GM21447 (cell line): Measurements from ENCODE around the gene TPP1.

Experiments used
- ATAC-seq: cut with Tn5 transposase; IDR thresholded peaks from one replicate; pipeline ENCODE4 v1.9.1; 2021; ENCODE audit not compliant: unreplicated experiment

The TPP1 gene

GRCh38 chr11:6619004-6619745 is at the start of gene TPP1:
TPP1 (minus strand) TSS chr11:6619422; CDS start chr11:6619400, 22 bp downstream.
- peak; percentile 99 for ATAC-seq

- ATAC-seq = peak; percentile 71
These were observed 48.6 kb upstream of the TPP1 start for GRCh38 chr11:6667733-6668374.

- ATAC-seq = no peak
These were observed 47.3 kb upstream of the TPP1 start for GRCh38 chr11:6666302-6667183.

GRCh38 chr11:6664551-6664950 is 45.3 kb upstream of the TPP1 start:
- ATAC-seq = no peak

DNA sequence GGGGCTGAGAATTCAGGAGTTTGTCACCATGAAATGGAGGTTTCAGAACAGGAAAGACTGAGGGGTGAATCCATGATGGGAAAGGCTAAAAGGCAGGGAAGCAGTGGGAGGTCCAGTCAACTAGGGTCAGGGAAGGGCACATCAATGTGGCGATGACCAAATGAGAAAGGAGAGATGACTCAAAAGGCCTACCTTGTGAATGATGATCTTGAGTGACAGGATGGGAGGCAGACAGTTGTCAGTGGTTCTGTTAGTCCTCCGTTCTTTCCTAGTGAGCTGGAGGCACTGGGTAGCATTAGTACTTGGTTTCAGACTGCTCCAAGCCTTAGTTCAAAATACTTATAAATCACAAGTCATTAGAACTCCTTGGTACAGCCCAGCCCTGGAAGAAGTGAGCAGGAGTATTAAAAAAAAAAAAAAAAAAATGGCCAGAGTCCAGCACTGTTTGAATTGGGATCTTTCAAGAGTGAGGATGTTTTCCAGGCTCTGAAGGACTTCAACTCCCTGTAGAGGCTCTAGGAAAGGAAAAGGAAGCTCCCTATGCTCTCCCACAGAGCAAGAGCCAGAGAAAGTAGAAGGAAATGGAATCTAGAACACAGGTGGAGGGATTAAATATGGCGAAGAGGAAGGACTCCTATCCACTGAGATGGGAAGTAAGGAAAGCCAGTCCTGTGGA is 44.7 kb upstream of the TPP1 start:
- ATAC-seq = no peak

DNA sequence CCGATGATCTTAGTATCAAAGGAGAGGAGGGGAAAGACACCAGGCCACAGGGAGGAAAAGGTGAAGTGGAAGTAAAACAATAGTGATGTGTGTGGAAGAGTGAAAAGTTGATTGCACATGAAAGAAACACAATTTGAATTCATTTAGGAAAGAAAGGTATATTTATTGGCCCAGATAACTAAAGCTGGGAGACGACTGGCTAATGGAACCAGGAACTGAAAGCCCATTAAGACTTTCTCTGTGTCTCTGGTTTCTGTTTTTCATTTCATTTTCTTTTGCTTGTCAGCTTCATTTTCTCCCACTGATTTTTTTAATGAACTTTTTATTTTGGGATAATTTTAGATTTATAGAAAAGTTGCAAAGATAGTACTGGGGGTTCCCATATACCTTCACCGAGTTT is 41.5 kb upstream of the TPP1 start:
- no peak for ATAC-seq

DNA sequence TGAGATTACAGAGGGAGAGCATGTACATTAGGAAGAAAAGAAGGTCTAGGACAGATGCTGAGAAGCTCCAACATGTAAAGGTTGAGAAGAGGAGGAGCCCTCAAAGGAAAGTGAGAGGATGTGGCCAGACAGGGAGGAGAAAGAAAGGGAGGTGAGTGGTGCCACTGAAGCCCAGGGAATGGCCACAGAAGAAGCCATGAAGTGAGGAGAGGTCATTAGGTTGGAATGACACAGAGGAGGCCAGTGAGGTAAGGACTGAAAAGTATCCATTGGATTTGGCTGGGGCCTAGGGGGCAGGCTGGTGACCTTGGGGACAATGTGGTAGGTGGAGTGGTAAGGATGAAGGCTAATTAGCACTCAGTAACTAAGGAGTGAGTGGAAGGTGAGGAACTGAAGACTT is 39.4 kb upstream of the TPP1 start:
- ATAC-seq = no peak

DNA sequence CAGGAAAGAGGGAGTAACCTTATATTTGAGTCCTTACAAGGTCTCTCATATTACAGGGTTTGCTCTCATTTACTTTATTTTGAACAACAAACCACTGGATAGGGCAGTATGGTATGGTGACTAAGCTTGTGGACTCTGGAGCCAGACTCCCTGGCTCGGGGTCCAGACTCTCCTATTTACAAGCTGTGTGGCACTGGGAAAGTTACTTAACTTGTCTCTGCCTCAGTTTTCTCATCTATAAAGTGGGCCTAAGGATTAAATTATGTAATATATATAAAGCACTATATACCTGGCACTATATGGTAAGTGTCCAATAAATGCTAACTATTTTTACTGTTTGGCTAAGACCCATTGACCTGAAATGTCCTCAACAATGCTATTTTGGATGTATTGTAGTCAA is 38.1 kb upstream of the TPP1 start:
- no peak for ATAC-seq

- no peak for ATAC-seq
These were observed 37.7 kb upstream of the TPP1 start for GRCh38 chr11:6656936-6657335.

GRCh38 chr11:6656584-6656915 is 37.3 kb upstream of the TPP1 start:
- ATAC-seq = no peak

DNA sequence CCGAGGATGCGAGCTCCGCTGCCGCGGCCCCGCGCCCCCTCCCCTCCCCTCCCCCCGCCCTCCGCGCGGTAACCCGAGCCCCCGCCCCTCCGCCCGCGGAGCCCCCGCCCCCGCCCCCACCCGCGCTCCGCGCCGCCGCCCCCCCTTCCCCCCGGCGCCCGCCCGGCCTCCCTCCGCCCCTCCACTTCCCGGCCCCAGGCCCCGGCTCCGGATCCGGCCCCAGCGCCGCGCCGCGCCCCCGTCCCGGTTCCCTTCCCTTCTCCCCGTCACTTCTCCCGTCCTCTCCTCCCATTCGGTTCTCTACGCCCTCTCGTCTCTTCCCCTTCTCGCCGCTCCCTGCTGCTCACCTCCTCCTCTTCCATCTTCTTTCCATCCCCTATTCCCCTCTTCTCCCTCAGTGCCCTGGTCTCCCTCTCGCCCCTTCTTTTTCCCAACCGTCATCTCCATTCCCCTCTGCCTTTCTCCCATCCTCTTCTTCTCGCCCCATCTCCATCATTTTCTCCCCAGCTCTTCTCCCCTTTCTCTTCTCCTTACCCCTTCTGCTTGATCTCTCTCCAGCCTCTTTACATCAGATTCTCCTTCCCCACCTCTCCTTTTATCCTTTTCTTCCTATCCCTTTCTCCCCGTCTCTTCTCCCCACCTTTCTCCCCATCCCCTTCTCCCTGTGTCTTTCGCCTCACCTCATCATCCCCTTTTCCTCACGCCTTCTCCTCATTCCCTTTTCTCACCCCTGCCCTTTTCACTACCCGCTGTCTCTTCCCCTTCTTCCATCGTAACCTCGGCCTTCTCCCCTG is 36.8 kb upstream of the TPP1 start, which contains the start of gene DCHS1:
DCHS1 (minus strand) TSS at position 20 of the 794 bp plus-strand sequence. CDS start 14,196 bp downstream, outside the sequence.
- ATAC-seq = no peak

- no peak for ATAC-seq
These were observed 36.0 kb upstream of the TPP1 start for GRCh38 chr11:6655020-6655789.

DNA sequence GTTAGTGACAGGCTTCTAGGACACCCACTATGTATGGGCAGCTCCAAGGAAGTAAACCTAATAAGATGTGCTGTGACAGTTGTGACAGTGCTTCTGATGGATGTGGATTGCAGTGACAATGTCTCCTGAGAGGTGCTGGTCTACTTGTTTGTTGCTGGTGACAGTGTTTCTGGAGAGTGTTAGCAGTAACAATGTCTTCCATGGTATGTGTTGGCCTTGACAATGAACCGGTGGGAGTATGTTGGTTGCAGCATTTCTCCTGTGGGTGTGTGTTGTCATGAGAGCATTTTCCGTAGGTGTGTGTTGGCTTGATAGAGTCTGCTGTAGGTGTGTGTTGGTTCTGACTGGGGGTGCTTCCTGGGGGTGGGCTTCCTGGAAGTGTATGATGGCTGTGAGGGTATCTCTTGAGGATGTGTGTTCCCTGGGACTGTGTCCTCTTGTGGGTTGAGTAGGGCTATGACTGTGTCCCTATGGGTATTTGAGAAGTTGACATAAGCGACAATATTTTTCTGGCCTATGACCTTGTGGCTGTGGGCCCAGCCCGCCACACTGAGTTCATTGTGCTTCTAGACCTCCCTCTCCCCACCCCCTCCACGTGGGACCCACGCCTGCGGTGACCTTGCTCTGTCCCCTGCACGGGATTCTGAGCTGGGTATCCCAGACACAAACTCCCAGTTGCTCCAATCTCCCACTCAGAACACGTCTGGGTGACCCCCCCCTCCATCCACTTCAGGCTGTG is 35.2 kb upstream of the TPP1 start:
- ATAC-seq = no peak

DNA sequence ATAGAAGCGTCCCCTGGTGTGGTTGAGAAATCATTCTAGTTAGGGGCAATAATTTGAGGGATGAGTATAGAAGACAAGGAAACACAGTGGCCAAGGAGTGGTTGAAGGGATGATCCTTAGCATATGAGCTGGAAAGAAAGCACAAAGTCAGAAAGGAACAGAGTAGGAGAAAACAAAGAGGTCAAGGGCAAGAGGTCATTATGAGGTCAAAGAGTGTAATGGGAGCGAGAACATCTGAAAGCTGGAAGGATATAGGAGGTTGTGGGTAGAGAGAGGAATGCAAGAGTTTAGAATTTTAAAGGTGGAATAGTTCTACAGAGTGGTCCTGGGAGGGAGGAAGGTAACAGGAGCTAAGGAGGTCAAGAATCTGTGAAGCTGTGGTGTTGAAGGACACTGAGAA is 34.4 kb upstream of the TPP1 start:
- no peak for ATAC-seq

- ATAC-seq = no peak
These were observed 33.9 kb upstream of the TPP1 start for GRCh38 chr11:6653097-6653496.

DNA sequence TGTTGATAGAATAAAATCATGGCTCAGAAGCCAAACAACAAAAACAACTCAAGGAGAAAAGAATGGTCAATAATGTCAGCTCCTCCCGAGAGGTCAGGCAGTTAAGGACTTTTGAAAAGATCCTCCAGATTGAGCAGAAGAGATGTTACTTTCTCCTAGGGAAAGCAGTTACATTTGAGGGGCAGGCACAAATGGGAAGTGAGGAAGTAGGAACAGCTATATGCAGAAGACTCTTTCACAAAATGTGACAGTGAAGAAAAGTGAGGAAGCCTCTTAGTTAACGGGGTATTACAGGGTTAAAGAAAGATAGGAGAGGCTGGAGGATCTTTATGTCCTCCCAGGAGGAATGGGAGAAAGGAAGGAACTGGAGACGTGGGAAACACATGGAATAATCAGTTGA is 33.0 kb upstream of the TPP1 start:
- no peak for ATAC-seq

GRCh38 chr11:6650980-6651379 is 31.8 kb upstream of the TPP1 start:
- no peak for ATAC-seq

GRCh38 chr11:6650104-6650503 is 30.9 kb upstream of the TPP1 start:
- no peak for ATAC-seq

DNA sequence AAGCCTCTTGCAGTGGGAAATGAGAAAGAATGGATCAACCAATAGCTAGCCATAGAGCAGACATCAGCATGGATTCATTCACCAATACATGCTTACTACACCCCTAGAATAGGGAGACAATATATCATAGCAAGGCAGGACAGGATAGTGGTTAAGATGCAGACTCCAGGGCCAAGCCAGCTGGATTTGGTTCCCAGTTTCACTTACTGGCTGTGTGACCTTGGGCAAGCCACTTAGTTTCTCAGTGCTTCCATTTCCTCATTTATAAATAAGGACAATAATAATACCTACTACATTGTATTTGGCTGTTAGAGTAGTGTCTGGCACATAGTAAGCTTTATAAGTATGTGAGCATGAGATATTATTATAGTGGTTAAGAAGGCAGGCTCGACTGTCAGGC is 29.3 kb upstream of the TPP1 start:
- no peak for ATAC-seq
